DND-41 (cell line): Measurements from ENCODE around the gene TAX1BP3.

Source experiments
- CTCF ChIP-seq: IDR thresholded peaks from 2 replicates; pipeline ENCODE4 v1.5.1; 2012; ENCODE audit warnings: borderline replicate concordance, low read length, moderate library complexity, mild to moderate bottlenecking; ENCODE audit not compliant: poor library complexity, severe bottlenecking; ENCODE audit errors: extremely low read depth
- EZH2 ChIP-seq: IDR thresholded peaks from 3 replicates; pipeline ENCODE4 v1.6.1; 2012; ENCODE audit warnings: borderline replicate concordance, low read depth, mild to moderate bottlenecking, moderate library complexity, low read length, inconsistent platforms; ENCODE audit not compliant: severe bottlenecking

- TF ChIP-seq CTCF = no peak
- no peak for TF ChIP-seq EZH2
Observed at GRCh38 chr17:3712811-3713463, 44.6 kb upstream of the TAX1BP3 start.
